ENCODE results near the gene TPGS1.

Gene TPGS1

GRCh38 chr19:522726-523125 lies 15.4 kb downstream of the TPGS1 start:
- DNase-seq, result no peak

- peak; percentile 16 for DNase-seq
These were observed 16.9 kb downstream of the TPGS1 start for GRCh38 chr19:524062-524674.

DNA sequence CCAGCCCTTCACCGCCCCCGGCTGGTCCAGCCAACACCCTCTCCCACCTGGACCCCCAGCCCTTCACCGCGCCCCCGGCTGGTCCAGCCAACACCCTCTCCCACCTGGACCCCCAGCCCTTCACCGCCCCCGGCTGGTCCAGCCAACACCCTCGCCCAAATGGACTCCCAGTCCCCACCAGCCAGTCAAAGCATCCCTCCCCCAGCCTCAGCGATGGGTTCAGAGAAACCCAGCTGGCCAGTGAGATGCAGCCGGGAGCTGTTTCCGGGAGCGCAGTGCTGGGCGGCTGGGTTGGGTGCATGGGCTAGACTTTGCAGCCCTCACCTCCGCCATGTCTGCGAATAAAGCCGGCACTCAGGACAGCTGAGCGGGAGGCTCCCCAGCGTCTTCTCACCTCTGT lies 17.7 kb downstream of the TPGS1 start:
- no peak for DNase-seq

DNA sequence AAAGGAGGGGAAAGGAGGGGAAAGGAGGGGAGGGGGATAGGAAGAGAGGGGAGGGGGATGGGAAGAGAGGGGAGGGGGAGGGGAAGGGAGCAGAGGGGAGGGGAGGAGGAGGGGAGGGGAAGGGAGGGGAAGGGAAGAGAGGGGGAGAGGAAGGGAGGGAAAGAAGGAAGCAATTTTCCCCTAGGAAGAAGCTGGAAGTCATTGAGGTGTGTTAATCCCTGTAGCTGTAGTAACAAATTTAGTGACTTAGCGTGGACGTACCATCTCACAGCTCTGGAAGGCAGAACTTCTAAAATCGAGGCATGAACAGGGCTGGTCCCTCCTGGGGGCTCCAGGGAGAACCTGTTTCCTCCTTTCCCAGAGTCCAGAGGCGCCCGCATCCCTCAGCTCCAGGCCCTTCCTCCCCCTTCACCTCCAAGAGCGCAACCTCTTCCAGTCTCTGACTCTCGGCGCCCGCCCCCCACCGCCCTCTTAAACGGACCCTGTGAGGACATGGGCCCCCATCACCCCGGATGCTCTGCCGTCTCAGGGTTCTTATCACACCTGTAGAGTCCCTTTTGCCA lies 18.6 kb downstream of the TPGS1 start:
- no peak for DNase-seq

- DNase-seq, result no peak
These were observed 23.1 kb downstream of the TPGS1 start for GRCh38 chr19:530134-531008.

DNA sequence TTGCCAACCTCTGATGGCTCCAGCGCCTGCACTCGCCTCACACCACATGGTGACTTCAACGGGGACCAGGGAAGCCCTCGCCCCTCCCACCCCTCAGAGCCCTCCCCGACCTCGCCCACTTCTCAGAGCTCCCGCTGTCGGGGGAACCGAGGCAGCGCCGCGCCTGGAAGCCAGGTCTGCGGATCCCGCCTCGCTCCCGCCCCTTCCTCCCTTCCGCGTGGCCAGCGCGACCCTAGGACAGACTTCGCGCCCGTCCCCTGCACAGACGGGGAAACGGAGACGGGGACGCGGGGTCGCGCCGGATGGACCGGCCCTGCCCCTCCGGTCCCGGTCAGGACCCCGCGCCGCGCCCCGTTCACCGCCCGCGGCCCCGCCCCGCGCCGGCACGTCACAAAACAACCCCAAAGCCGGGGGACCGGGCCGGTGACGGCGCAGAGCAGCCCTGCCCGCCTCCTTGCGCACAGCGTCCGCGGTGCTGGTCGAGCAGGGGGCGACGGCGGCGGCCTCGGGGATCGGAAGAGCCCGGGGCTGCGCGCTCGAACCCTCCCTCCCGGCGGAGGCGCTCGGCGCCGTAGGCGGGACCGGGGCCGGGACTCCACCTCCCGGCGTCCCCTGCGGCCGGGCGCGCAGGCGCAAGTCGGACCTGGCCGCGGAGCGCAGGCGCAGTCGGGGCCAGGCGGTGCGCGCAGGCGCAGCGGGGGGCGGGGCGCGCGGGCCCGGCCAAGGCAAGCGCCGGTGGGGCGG lies 23.9 kb downstream of the TPGS1 start:
- DNase-seq, result peak; percentile 30

DNA sequence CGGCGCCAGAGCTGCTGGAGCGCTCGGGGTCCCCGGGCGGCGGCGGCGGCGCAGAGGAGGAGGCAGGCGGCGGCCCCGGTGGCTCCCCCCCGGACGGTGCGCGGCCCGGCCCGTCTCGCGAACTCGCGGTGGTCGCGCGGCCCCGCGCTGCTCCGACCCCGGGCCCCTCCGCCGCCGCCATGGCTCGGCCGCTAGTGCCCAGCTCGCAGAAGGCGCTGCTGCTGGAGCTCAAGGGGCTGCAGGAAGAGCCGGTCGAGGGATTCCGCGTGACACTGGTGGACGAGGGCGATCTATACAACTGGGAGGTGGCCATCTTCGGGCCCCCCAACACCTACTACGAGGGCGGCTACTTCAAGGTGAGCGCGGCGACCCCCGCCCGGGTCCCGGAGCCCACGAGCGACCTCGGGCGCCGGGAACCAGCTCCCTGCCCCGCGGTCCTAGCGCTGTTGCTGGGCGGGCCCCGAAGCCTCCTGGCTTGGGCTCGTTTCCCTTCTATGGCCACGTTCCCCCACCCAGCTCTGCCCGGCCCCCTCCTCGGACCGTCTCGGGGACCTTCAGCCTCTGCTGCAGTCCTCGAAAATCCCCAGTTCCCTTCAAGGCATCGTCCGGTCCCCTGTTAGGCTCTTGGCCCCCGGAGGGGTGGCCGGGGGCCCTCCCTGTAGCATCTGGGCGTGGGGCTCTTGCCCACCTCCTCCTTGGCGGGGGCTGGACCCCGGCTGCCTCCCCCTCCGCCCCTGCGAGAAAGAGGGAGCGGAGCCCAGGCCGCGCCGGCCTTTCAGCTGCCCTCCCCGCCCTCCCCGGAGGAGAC lies 24.7 kb downstream of the TPGS1 start, which contains the start of gene CDC34:
TSS of gene CDC34 (plus strand) at position 8 of the 808 bp plus-strand sequence. CDS start at position 180, 172 bp downstream.
- no peak for DNase-seq

DNA sequence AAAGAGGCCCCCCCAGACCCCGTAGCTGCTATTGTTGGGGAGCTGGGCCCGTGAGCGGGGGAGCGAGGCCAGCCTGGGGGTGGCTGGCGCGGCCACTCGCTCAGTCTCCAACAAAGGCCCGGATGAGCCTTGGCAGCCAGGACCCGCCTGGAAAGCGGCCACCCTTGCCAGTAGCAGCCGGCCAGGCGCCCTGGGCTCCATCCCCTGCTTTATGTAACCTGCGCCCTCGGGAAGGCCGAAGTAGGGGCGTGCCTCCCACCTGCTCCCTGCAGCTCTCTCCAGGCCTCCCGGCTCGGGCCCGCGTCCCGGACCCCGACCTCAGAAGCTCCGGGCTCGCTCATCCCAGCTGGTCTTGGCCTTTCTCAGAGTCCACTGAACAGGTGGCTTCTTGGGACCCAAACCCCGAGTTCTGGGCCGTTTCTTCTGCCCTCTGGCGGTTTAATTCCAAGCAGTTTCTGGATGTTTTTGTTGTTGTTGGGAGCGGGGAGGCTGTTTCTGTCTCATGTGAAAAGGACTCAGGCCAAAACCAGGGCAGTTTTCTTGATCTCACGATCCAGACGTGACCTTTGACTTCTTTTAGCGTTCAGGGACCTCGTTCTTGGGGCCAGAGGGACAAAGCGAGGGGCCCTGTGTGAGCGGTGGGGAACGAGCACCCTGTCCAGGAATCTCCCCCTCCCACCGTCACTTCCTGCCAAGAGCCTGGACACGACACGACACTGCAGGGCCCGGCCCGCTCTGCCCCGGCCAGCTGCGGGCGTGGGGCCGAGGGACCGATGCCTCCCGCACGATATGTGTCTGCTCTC lies 25.5 kb downstream of the TPGS1 start:
- DNase-seq, result no peak

GRCh38 chr19:533364-534058 lies 26.2 kb downstream of the TPGS1 start:
- DNase-seq, result no peak

GRCh38 chr19:534088-534487 lies 26.8 kb downstream of the TPGS1 start:
- DNase-seq, result no peak

DNA sequence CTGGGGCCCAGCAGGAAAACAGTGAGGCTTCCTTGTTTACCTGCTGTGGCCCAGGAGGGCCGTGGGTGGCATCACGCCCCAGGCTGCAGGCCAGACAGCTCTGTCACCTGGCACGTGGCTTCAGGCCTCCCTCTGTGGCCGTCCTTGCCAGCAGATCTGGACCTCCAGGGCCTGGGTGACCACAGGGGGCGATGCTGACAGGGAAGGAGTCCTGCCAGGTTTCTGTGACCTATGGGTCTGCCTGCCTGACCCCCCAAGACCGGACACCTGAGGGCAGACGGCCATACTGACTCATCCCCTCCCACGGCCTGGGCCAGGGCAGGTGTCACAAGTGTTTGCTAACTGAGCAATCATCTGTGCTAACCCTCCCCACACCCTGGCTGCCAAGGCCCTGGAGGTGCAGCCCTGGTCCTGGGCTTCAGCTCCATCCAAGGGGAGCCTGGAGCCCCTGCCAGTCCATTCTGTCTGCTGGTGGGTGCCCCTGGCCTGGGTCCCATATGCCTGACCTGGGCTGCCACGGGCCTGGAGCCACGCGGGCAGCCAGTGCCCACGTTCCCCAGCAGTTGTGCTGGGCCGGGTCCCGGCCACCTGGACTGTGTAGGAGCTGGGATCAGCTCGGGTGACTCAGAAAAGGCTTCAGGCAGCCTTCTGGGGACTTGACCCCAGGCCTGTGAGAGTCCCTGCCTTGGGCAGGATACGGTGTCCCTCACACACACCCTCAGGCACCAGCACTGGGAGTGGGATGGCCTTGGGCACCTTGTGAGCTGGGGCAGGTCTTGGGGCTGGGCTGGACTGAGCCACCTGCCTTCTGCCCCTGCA lies 27.9 kb downstream of the TPGS1 start:
- no peak for DNase-seq

- no peak for DNase-seq
These were observed 29.0 kb downstream of the TPGS1 start for GRCh38 chr19:536031-536880.

GRCh38 chr19:536881-537404 lies 29.6 kb downstream of the TPGS1 start:
- DNase-seq, result no peak

DNA sequence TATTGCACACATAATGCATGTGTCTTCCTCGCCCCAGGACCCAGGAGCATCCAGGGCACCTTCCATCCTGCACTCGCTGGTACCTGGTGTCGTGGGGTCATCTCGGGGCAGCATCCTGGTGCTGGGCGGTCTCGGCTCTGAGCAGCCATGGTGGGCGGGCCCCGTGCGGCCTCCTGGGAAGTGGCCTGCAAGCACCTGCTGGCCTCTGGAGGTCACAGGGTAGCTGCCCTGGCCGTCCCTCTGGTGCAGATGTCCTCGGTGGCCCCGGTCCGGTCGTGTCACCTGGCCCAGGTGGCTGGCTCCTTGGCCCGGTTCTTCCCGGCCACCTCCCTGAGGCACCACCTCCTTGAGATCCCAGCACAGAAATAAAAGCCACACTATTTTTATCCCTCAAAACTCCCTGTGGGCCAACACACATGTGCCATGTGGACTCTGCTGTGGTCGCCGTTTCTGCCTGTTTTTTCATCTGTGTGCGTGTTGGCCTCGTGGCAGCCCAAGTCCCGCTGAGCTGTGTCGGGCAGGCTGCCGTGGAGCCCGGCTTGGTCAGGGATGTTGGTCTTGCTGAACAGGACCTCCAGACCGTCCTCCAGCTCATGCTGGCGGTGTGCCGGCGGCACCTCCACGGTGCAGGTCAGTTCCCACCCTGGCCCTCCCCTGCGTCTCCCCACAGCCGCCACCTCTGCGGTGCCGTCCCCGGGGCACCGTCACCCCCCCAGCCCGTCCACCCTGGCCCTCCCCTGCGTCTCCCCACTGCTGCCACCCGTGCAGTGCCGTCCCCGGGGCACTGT lies 31.5 kb downstream of the TPGS1 start:
- no peak for DNase-seq

DNA sequence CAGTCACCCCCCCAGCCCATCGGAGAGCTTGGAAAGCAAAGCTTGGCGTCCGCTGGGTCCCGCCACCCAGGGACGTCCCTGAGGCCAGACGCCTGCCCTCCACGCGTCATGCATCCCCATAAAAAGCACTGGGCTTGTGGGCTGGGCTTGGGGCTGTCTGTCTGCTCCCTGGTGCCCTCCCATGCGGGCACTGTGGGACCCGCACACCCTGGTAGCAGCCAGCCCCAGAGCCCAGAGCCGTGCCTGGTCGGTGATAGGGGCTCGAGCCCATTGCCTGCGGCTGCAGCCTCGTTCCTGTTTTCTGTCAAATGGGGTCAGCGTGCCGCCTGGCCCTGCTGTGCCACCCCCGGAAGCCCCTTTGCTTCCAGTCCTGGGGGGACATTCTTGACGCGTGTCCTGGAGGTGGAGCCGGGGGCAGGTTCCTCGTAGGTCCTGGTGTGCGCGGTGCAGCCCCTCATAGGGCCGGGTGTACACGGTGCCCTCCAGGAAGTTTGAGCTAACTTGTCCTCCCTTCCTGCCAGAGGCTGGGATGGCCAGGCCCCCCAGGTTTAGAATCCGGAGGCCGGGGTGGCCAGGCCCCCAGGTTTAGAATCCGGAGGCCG lies 32.2 kb downstream of the TPGS1 start:
- no peak for DNase-seq

DNA sequence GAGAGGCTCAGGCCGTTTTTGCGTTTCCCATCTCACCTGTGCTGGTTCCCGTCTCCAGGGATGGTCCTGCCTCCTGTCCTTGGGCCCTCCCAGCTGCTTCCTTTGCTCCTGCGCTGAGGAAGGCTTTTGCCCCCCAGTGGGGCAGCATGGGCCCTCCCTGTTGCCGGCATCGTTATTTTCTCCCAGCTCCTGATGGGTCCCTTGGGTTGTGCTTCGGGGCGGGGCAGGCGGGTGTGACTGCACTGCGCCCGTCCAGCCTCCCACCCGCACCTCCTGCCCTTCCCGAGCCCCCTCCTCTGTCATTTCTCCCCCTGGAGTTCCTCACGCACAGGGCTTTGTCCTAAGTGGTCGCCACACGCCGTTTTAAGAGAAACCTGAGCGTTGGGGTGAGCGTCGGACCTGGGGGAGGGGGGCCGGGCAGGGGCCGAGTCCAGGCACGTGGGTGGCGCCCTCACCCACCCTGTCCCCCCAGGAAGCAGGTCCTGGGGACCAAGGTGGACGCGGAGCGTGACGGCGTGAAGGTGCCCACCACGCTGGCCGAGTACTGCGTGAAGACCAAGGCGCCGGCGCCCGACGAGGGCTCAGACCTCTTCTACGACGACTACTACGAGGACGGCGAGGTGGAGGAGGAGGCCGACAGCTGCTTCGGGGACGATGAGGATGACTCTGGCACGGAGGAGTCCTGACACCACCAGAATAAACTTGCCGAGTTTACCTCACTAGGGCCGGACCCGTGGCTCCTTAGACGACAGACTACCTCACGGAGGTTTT lies 33.8 kb downstream of the TPGS1 start:
- no peak for DNase-seq

- DNase-seq, result no peak
These were observed 34.4 kb downstream of the TPGS1 start for GRCh38 chr19:541699-542098.
